BLaER1 treated with 17β-estradiol and CSF1 and Interleukin-3, amounts not matched to agents 10 nM and 100 nM (cell line): Measurements from ENCODE around the gene PSMC3IP.

ENCODE experiments used
- H3K27ac ChIP-seq, 11 experiments: shearing (Covaris generic); formaldehyde crosslinking; 2 replicates each; pipeline ENCODE4 v1.8.1; 2022
- H3K27me3 ChIP-seq, 11 experiments: shearing (Covaris generic); formaldehyde crosslinking; 2 replicates each; pipeline ENCODE4 v1.8.1; 2022
- H3K36me3 ChIP-seq, 11 experiments: shearing (Covaris generic); formaldehyde crosslinking; 2 replicates each; pipeline ENCODE4 v1.8.1; 2022
- H3K4me1 ChIP-seq, 10 experiments: shearing (Covaris generic); formaldehyde crosslinking; 2 replicates each; pipeline ENCODE4 v1.8.1; 2022
- H3K4me2 ChIP-seq, 11 experiments: shearing (Covaris generic); formaldehyde crosslinking; 2 replicates each; pipeline ENCODE4 v1.8.1; 2022
- H3K4me3 ChIP-seq, 10 experiments: shearing (Covaris generic); formaldehyde crosslinking; 2 replicates each; pipeline ENCODE4 v1.8.1; 2022
- H3K9ac ChIP-seq, 11 experiments: shearing (Covaris generic); formaldehyde crosslinking; 2 replicates each; pipeline ENCODE4 v1.8.1; 2022
- H3K9me3 ChIP-seq, 11 experiments: shearing (Covaris generic); formaldehyde crosslinking; replicated peaks in 1 of 11; 2 replicates each; pipeline ENCODE4 v1.8.1; 2022
- H4K20me1 ChIP-seq, 11 experiments: shearing (Covaris generic); formaldehyde crosslinking; 2 replicates each; pipeline ENCODE4 v1.8.1; 2022
- Cebpa-rat ChIP-seq, 11 experiments: shearing (Covaris generic); IDR thresholded peaks; 2 replicates each; pipeline ENCODE4 v1.8.1; 2022

Gene PSMC3IP

GRCh38 chr17:42586514-42587230 is 9.1 kb upstream of the PSMC3IP start:
- Histone ChIP-seq H3K36me3 (peaks cover 100% of the 10 kb centered on the region in 11 experiments), H3K27ac (no peak overlapping the region), H3K9ac (no peak overlapping the region; a peak in 1 of 22 replicates), H3K27me3 (no peaks in the 10 kb centered on the region), H3K4me3 (no peak overlapping the region), H3K4me1 (peaks cover 0 to 28% (median 4%) of the 10 kb centered on the region in 10 experiments; a peak in 9 of 20 replicates), H3K4me2 (no peak overlapping the region), H3K9me3 (no peaks in the 10 kb centered on the region), H4K20me1 (peaks cover 0 to 48% (median 7%) of the 10 kb centered on the region in 11 experiments; a peak in 9 of 22 replicates)
- TF ChIP-seq Cebpa-rat (IDR thresholded peaks at IDR 0.05), result no peak

- Histone ChIP-seq H3K9me3 (no peaks in the 10 kb centered on the region), H3K4me1 (peaks cover 0 to 31% (median 4%) of the 10 kb centered on the region in 10 experiments; a peak in 9 of 20 replicates), H3K9ac (peak overlapping the region in 3 of 11 experiments; percentile 6 to 32 (median 22); a peak in 4 of 22 replicates), H3K36me3 (peaks cover 99 to 100% (median 100%) of the 10 kb centered on the region in 11 experiments), H3K27ac (peak overlapping the region in 3 of 11 experiments; percentile 18 to 34 (median 23); a peak in 3 of 22 replicates), H3K4me3 (no peak overlapping the region), H3K27me3 (no peaks in the 10 kb centered on the region), H3K4me2 (peak overlapping the region in 5 of 11 experiments; percentile 24 to 74 (median 44); a peak in 9 of 22 replicates), H4K20me1 (peaks cover 0 to 38% (median 5%) of the 10 kb centered on the region in 11 experiments; a peak in 8 of 22 replicates)
- TF ChIP-seq Cebpa-rat (IDR thresholded peaks at IDR 0.05), result no peak
Measured at GRCh38 chr17:42585353-42585752, 7.8 kb upstream of the PSMC3IP start.

GRCh38 chr17:42584880-42585279 is 7.4 kb upstream of the PSMC3IP start:
- H3K4me1 ChIP-seq, result peaks cover 0 to 35% (median 8%) of the 10 kb centered on the region in 10 experiments; a peak in 14 of 20 replicates
- H3K4me2 ChIP-seq, result peak overlapping the region in 5 of 11 experiments; percentile 24 to 74 (median 44); a peak in 9 of 22 replicates
- H3K9me3 ChIP-seq, result no peaks in the 10 kb centered on the region
- peaks cover 0 to 35% (median 5%) of the 10 kb centered on the region in 11 experiments; a peak in 9 of 22 replicates for H4K20me1 ChIP-seq
- H3K27me3 ChIP-seq, result no peaks in the 10 kb centered on the region
- peaks cover 99 to 100% (median 100%) of the 10 kb centered on the region in 11 experiments for H3K36me3 ChIP-seq
- no peak overlapping the region for H3K4me3 ChIP-seq
- no peak for TF ChIP-seq Cebpa-rat (IDR thresholded peaks at IDR 0.05)
- H3K27ac ChIP-seq, result peak overlapping the region in 3 of 11 experiments; percentile 18 to 34 (median 23); a peak in 4 of 22 replicates
- peak overlapping the region in 1 of 11 experiments; percentile 32; a peak in 1 of 22 replicates for H3K9ac ChIP-seq

GRCh38 chr17:42581744-42582270 is 4.3 kb upstream of the PSMC3IP start:
- Histone ChIP-seq H3K4me1 (peaks cover 17 to 59% (median 28%) of the 10 kb centered on the region in 10 experiments), H3K27me3 (no peaks in the 10 kb centered on the region), H3K9ac (peak overlapping the region in 3 of 11 experiments; percentile 3 to 16 (median 5); a peak in 2 of 22 replicates), H3K4me3 (no peak overlapping the region), H4K20me1 (peaks cover 0 to 23% (median 3%) of the 10 kb centered on the region in 11 experiments; a peak in 8 of 22 replicates), H3K4me2 (no peak overlapping the region), H3K27ac (no peak overlapping the region), H3K9me3 (no peaks in the 10 kb centered on the region), H3K36me3 (peaks cover 71 to 77% (median 74%) of the 10 kb centered on the region in 11 experiments)
- TF ChIP-seq Cebpa-rat (IDR thresholded peaks at IDR 0.05), result no peak

GRCh38 chr17:42579794-42580551 is 2.4 kb upstream of the PSMC3IP start:
- no peak overlapping the region for H3K4me3 ChIP-seq
- H3K4me1 ChIP-seq, result peaks cover 28 to 57% (median 43%) of the 10 kb centered on the region in 10 experiments
- H4K20me1 ChIP-seq, result peaks cover 0 to 21% (median 3%) of the 10 kb centered on the region in 11 experiments; a peak in 11 of 22 replicates
- peaks cover 60 to 75% (median 69%) of the 10 kb centered on the region in 11 experiments for H3K36me3 ChIP-seq
- TF ChIP-seq Cebpa-rat (IDR thresholded peaks at IDR 0.05), result no peak
- H3K9ac ChIP-seq, result peak overlapping the region in 5 of 11 experiments; percentile 47 to 90 (median 89); a peak in 5 of 22 replicates
- no peaks in the 10 kb centered on the region for H3K9me3 ChIP-seq
- H3K27ac ChIP-seq, result peak overlapping the region in 1 of 11 experiments; percentile 95; a peak in 1 of 22 replicates
- H3K4me2 ChIP-seq, result peak overlapping the region in 8 of 11 experiments; percentile 18 to 98 (median 95); a peak in 11 of 22 replicates
- no peaks in the 10 kb centered on the region for H3K27me3 ChIP-seq

GRCh38 chr17:42578282-42578869 is 847 bp upstream of the PSMC3IP start:
- Histone ChIP-seq H4K20me1 (peaks cover 0 to 35% (median 14%) of the 10 kb centered on the region in 11 experiments; a peak in 17 of 22 replicates), H3K27ac (peak overlapping the region; percentile 84 to 97 (median 94)), H3K4me3 (peak overlapping the region; percentile 56 to 85 (median 75)), H3K4me1 (peaks cover 28 to 66% (median 49%) of the 10 kb centered on the region in 10 experiments), H3K27me3 (no peaks in the 10 kb centered on the region), H3K9ac (peak overlapping the region; percentile 84 to 95 (median 90)), H3K4me2 (peak overlapping the region; percentile 85 to 98 (median 93)), H3K9me3 (no peaks in the 10 kb centered on the region), H3K36me3 (peaks cover 58 to 75% (median 69%) of the 10 kb centered on the region in 11 experiments)
- no peak for TF ChIP-seq Cebpa-rat (IDR thresholded peaks at IDR 0.05)

- H3K4me3 ChIP-seq, result peak overlapping the region; percentile 56 to 85 (median 75)
- no peaks in the 10 kb centered on the region for H3K27me3 ChIP-seq
Measured at GRCh38 chr17:42577140-42577531, 393 bp downstream of the PSMC3IP start.

GRCh38 chr17:42574463-42574862 is 3.1 kb downstream of the PSMC3IP start:
- no peak for TF ChIP-seq Cebpa-rat (IDR thresholded peaks at IDR 0.05)
- Histone ChIP-seq H4K20me1 (peaks cover 0 to 74% (median 44%) of the 10 kb centered on the region in 11 experiments; a peak in 19 of 22 replicates), H3K4me3 (no peak overlapping the region), H3K36me3 (peaks cover 59 to 75% (median 69%) of the 10 kb centered on the region in 11 experiments), H3K4me1 (peaks cover 26 to 94% (median 45%) of the 10 kb centered on the region in 10 experiments), H3K9me3 (no peaks in the 10 kb centered on the region), H3K27ac (no peak overlapping the region), H3K27me3 (no peaks in the 10 kb centered on the region), H3K9ac (peak overlapping the region in 6 of 11 experiments; percentile 1 to 34 (median 23); a peak in 2 of 22 replicates), H3K4me2 (peak overlapping the region in 2 of 11 experiments; percentile 94 to 96; a peak in 1 of 22 replicates)

More at GRCh38 chr17:42577140-42577531, 393 bp downstream of the PSMC3IP start:
- peak overlapping the region; percentile 85 to 98 (median 94) for H3K4me2 ChIP-seq
- H3K9me3 ChIP-seq, result no peaks in the 10 kb centered on the region
- peaks cover 28 to 78% (median 49%) of the 10 kb centered on the region in 10 experiments for H3K4me1 ChIP-seq
- peaks cover 0 to 47% (median 25%) of the 10 kb centered on the region in 11 experiments; a peak in 18 of 22 replicates for H4K20me1 ChIP-seq
- H3K27ac ChIP-seq, result peak overlapping the region in 10 of 11 experiments; percentile 35 to 97 (median 94); a peak in 21 of 22 replicates
- peaks cover 58 to 75% (median 69%) of the 10 kb centered on the region in 11 experiments for H3K36me3 ChIP-seq
- no peak for TF ChIP-seq Cebpa-rat (IDR thresholded peaks at IDR 0.05)
- H3K9ac ChIP-seq, result peak overlapping the region; percentile 84 to 95 (median 90)
